Sigmoid colon (tissue), 3 donors: ENCODE measurements around the gene ACE.

Experiments
- CTCF ChIP-seq, 4 experiments: fragments of 450-650 bp in 3 of 4; fragments of 200-600 bp in 1 of 4; IDR thresholded peaks; one replicate each; pipeline ENCODE4 v1.5.1; 2016 to 2019; ENCODE audit warnings: antibody characterized with exemption in 4 of 4, mild to moderate bottlenecking in 3 of 4, moderate library complexity in 2 of 4
- POLR2A ChIP-seq, 2 donors: fragments of 450-650 bp; IDR thresholded peaks; one replicate each; pipeline ENCODE4 v1.6.1; 2016; ENCODE audit warnings: antibody characterized with exemption in 2 of 2, mild to moderate bottlenecking in 2 of 2, moderate library complexity in 2 of 2

GRCh38 chr17:63435681-63436522 lies 41.0 kb upstream of the ACE start:
- TF ChIP-seq POLR2A (IDR thresholded peaks at IDR 0.05) = no peak
- TF ChIP-seq CTCF (IDR thresholded peaks at IDR 0.05) = peak in 1 of 4 experiments; percentile 6
